HG03469 (cell line): ENCODE results near the gene THAP12.

Experiments
- ATAC-seq: cut with Tn5 transposase; IDR thresholded peaks from one replicate; pipeline ENCODE4 v1.9.1; 2021; ENCODE audit warnings: mild to moderate bottlenecking, moderate library complexity, moderate number of reproducible peaks; ENCODE audit not compliant: unreplicated experiment

The THAP12 gene

DNA sequence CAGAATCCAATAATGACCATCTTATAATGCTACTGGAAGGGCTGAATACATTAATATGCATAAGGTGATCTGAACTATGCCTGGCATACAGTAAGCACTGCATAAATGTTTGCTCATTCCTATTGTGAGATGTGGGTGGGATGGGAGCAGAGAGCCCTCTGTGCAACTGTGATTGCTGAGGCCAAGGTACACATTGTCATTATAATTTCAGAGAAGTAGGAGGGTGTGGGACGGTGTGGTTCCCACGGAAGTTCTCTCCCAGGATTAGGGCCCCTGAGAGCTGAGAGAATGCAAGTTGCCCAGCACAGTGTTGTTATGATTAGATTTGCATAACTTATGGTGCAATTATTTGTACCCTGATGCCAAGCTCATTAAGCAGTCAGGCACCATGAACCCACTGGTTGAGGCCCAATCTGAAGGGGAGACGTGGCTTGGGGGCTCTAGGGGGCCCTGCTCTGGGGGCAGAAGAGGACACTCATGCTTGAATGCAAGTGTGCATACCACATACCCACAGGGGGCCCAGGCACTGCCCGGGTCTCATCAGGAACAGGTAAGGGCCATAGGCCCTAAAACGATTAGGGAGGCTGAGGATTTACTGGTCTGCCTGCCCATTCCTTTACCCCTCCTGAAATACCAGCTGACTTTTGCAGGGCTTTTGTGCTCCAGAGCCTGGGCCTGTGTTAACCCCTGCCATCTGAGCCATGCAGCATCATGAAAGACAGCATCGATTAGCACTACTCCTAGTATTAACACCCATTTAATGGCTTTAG is 72.8 kb downstream of the THAP12 start:
- no peak for ATAC-seq

DNA sequence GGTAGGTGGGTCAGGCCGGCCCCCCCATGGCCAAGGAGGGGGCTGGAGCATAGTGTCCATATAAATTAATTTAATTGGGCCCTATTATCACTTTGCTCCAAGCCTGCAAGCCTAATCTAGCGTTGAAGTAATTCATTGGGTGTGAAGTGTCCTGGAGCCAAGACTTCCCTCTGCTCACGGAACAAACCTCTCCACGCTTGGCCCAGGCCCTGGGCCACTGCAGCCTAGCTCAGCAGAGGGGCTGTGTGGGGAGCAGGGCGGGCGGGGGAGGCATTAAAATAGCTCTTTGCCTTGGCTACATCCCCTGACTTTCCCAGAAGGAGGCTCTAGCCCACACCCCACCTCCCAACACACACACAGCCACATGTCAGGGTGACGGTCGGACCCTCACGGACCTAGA is 73.5 kb downstream of the THAP12 start:
- ATAC-seq, result no peak

- ATAC-seq, result no peak
These were observed 77.5 kb downstream of the THAP12 start for GRCh38 chr11:76303399-76303798.

DNA sequence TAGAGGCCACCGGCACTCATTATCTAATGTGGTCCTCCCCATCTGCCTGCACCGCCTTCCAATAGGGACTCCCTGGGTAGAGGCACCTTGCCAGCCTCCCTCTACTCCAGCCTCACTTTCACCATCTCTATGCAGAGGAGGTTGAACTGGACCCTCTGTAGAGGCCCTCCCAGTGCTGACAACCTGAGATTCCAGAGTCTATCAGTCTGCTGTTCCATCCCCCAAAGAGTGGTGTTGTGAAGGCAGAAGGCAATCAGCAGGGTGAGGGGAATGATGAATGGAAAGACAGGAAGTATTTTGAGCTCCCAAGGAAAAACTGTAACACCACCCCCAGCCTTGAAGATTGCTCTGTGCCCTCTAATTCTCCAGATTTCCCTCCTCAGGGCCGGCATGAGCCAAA is 77.9 kb downstream of the THAP12 start:
- no peak for ATAC-seq
